ENCODE data around the gene CNIH2. TPM values are rescaled to one million over a fixed set of nuclear protein-coding genes. Genes with fewer than 3 reads are reported as not detected.

Gene CNIH2
- total RNA-seq, 4 donors from 2014 or later = 0.41 TPM; not detected in 3

- H3K4me1 ChIP-seq = no peaks in the 10 kb centered on the region
- TF ChIP-seq POLR2AphosphoS5 (IDR thresholded peaks at IDR 0.05) (no peak), EP300 (IDR thresholded peaks at IDR 0.05; ENCODE audit: low read depth) (no peak), CTCF (IDR thresholded peaks at IDR 0.05) (no peak), POLR2A (IDR thresholded peaks at IDR 0.05) (no peak)
- intact Hi-C loops (cut with DNase I; ENCODE audit: low total_unique reads) = no loop called here
- DNase-seq = no peak
- WGBS, 2 donors (ENCODE audit: low coverage in 1 of 2) = 93% methylated on average over 17 of the region's 17 CpGs; no CpG with 5 or more reads in 1 of the 2 donors
- no peak overlapping the region for H3K27ac ChIP-seq
- no peaks in the 10 kb centered on the region for H3K9me3 ChIP-seq
- H3K4me3 ChIP-seq = no peak overlapping the region
- no peaks in the 10 kb centered on the region for H3K27me3 ChIP-seq
- in situ Hi-C loops (cut with MboI; ENCODE audit: low pct_ligation_motif_present in 1 of 4, low pct_unique_long_range_greater_than_20kb in 1 of 4, low sequenced_read_pairs in 3 of 4) = no loop called here
- no peaks in the 10 kb centered on the region for H3K36me3 ChIP-seq
Observed at GRCh38 chr11:66238786-66239413, 39.1 kb upstream of the CNIH2 start.

- DNase-seq = no peak
- Histone ChIP-seq H3K27ac (no peak overlapping the region), H3K36me3 (no peaks in the 10 kb centered on the region), H3K9me3 (no peaks in the 10 kb centered on the region), H3K27me3 (no peaks in the 10 kb centered on the region), H3K4me3 (no peak overlapping the region), H3K4me1 (no peaks in the 10 kb centered on the region)
- 64% methylated on average over 3 of the region's 3 CpGs; no CpG with 5 or more reads in 1 of the 2 donors for WGBS, 2 donors (ENCODE audit: low coverage in 1 of 2)
- in situ Hi-C loops (cut with MboI; ENCODE audit: low pct_ligation_motif_present in 1 of 4, low pct_unique_long_range_greater_than_20kb in 1 of 4, low sequenced_read_pairs in 3 of 4) (no loop called here), intact Hi-C loops (cut with DNase I; ENCODE audit: low total_unique reads) (no loop called here)
- TF ChIP-seq POLR2A (IDR thresholded peaks at IDR 0.05) = no peak
- TF ChIP-seq POLR2AphosphoS5 (IDR thresholded peaks at IDR 0.05) = no peak
- TF ChIP-seq CTCF (IDR thresholded peaks at IDR 0.05) = no peak
- TF ChIP-seq EP300 (IDR thresholded peaks at IDR 0.05; ENCODE audit: low read depth) = no peak
Observed at GRCh38 chr11:66239511-66239910, 38.5 kb upstream of the CNIH2 start.

- 91 to 94% methylated on average over 10 to 25 of the region's 25 CpGs for WGBS, 2 donors (ENCODE audit: low coverage in 1 of 2)
- in situ Hi-C loops (cut with MboI; ENCODE audit: low pct_ligation_motif_present in 1 of 4, low pct_unique_long_range_greater_than_20kb in 1 of 4, low sequenced_read_pairs in 3 of 4) (no loop called here), intact Hi-C loops (cut with DNase I; ENCODE audit: low total_unique reads) (no loop called here)
- no peaks in the 10 kb centered on the region for H3K36me3 ChIP-seq
- no peaks in the 10 kb centered on the region for H3K9me3 ChIP-seq
- DNase-seq = no peak
- no peak overlapping the region for H3K27ac ChIP-seq
- H3K4me1 ChIP-seq = no peaks in the 10 kb centered on the region
- TF ChIP-seq POLR2A (IDR thresholded peaks at IDR 0.05) = no peak
- TF ChIP-seq POLR2AphosphoS5 (IDR thresholded peaks at IDR 0.05) = no peak
- no peak for TF ChIP-seq CTCF (IDR thresholded peaks at IDR 0.05)
- no peak for TF ChIP-seq EP300 (IDR thresholded peaks at IDR 0.05; ENCODE audit: low read depth)
- no peak overlapping the region for H3K4me3 ChIP-seq
- no peaks in the 10 kb centered on the region for H3K27me3 ChIP-seq
Observed at GRCh38 chr11:66239998-66240780, 37.8 kb upstream of the CNIH2 start.

- in situ Hi-C loops (cut with MboI; ENCODE audit: low pct_ligation_motif_present in 1 of 4, low pct_unique_long_range_greater_than_20kb in 1 of 4, low sequenced_read_pairs in 3 of 4) = no loop called here
- Histone ChIP-seq H3K36me3 (no peaks in the 10 kb centered on the region), H3K4me3 (no peak overlapping the region), H3K9me3 (no peaks in the 10 kb centered on the region), H3K27ac (no peak overlapping the region), H3K4me1 (no peaks in the 10 kb centered on the region), H3K27me3 (no peaks in the 10 kb centered on the region)
- intact Hi-C loops (cut with DNase I; ENCODE audit: low total_unique reads) = no loop called here
- DNase-seq = no peak
- TF ChIP-seq POLR2A (IDR thresholded peaks at IDR 0.05) = no peak
- no peak for TF ChIP-seq EP300 (IDR thresholded peaks at IDR 0.05; ENCODE audit: low read depth)
- TF ChIP-seq CTCF (IDR thresholded peaks at IDR 0.05) = no peak
- no peak for TF ChIP-seq POLR2AphosphoS5 (IDR thresholded peaks at IDR 0.05)
- 91% methylated on average over 9 of the region's 9 CpGs; no CpG with 5 or more reads in 1 of the 2 donors for WGBS, 2 donors (ENCODE audit: low coverage in 1 of 2)
Observed at GRCh38 chr11:66240781-66241136, 37.2 kb upstream of the CNIH2 start.
